AG04450 (cell line): Measurements from ENCODE around the gene MAPRE3. TPM values are rescaled to one million over a fixed set of nuclear protein-coding genes. Genes with fewer than 3 reads are reported as not detected.

Experiments used
- CTCF ChIA-PET: fragments of 300-600, 350-600 bp; formaldehyde crosslinking; extraction: SDS; loops from one replicate; lab custom pipeline; 2022; ENCODE audit warnings: antibody characterized with exemption, inconsistent platforms; lab: Charles Lee
- POLR2A ChIA-PET: fragments of 350-600 bp; formaldehyde crosslinking; extraction: SDS; loops from one replicate; lab custom pipeline; 2021; ENCODE audit warnings: antibody characterized with exemption, inconsistent platforms; lab: Yijun Ruan, JAX
- DNase-seq: peaks from one replicate; pipeline ENCODE4 v3.0.0-alpha.2; 2011; ENCODE audit warnings: low read depth, low spot score
- H3K27ac ChIP-seq: one replicate; pipeline ENCODE4 v1.5.1; 2012; ENCODE audit warnings: low read depth, low read length, control low read depth
- H3K27me3 ChIP-seq: one replicate; pipeline ENCODE4 v1.6.0; 2012; ENCODE audit warnings: low read length; ENCODE audit not compliant: control insufficient read depth, insufficient read depth
- H3K4me3 ChIP-seq: 2 replicates; pipeline ENCODE4 v1.5.1; 2011; ENCODE audit warnings: mild to moderate bottlenecking, low read depth, low read length, control low read depth
- H3K9me3 ChIP-seq: 2 replicates; pipeline ENCODE4 v1.5.1; 2012; ENCODE audit warnings: low read length; ENCODE audit not compliant: control insufficient read depth, insufficient read depth
- polyA plus RNA-seq: library from polyadenylated mRNA; depleted of rRNA; stranded (reverse); fragments of >200 nt; gene quantifications from 2 replicates; pipeline ENCODE4 v1.2.3, GENCODE V29; 2011
- TF ChIP-seq, protein P1 (sequence below): IDR thresholded peaks from 2 replicates; pipeline ENCODE4 v1.5.1; 2011; ENCODE audit warnings: low read depth, low read length, control low read depth, inconsistent platforms

The MAPRE3 gene
- polyA plus RNA-seq, 1 experiment: 16.8 TPM

DNA sequence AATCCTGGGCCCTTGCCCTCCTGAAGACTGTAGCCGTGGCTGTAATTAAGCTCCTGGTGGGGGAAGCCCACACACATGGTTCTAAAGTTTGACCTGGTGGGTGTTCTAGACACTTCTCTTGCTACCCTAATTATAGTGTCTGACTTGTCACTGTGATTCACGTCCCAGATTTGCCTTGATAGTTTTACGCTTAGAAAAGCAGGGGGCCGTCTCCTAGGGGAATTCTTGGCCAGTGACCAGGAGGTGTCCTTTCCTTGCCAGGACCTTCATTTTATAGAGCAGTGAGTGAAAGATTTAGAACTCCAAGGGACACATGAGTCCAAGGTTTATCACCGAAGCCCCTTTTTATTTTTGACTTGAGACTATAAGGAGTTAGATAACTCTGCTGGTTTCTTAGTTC, 71.3 kb downstream of the MAPRE3 start:
- ChIA-PET CTCF (interaction anchor here (0.8 kb wide), 1 partner anchor 80 kb away, joined by 5 read pairs; no protein-coding TSS in a partner anchor), POLR2A (interaction anchor here (4.2 kb wide), 1 partner anchor 9 kb away, joined by 22 read pairs; the partner anchor contains the start of gene AGBL5)
- no peaks in the 10 kb centered on the region for H3K27me3 ChIP-seq
- TF ChIP-seq, protein P1, sequence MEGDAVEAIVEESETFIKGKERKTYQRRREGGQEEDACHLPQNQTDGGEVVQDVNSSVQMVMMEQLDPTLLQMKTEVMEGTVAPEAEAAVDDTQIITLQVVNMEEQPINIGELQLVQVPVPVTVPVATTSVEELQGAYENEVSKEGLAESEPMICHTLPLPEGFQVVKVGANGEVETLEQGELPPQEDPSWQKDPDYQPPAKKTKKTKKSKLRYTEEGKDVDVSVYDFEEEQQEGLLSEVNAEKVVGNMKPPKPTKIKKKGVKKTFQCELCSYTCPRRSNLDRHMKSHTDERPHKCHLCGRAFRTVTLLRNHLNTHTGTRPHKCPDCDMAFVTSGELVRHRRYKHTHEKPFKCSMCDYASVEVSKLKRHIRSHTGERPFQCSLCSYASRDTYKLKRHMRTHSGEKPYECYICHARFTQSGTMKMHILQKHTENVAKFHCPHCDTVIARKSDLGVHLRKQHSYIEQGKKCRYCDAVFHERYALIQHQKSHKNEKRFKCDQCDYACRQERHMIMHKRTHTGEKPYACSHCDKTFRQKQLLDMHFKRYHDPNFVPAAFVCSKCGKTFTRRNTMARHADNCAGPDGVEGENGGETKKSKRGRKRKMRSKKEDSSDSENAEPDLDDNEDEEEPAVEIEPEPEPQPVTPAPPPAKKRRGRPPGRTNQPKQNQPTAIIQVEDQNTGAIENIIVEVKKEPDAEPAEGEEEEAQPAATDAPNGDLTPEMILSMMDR: no peak
- no peak overlapping the region for H3K4me3 ChIP-seq
- DNase-seq: no peak
- H3K27ac ChIP-seq: no peak overlapping the region
- H3K9me3 ChIP-seq: no peaks in the 10 kb centered on the region

DNA sequence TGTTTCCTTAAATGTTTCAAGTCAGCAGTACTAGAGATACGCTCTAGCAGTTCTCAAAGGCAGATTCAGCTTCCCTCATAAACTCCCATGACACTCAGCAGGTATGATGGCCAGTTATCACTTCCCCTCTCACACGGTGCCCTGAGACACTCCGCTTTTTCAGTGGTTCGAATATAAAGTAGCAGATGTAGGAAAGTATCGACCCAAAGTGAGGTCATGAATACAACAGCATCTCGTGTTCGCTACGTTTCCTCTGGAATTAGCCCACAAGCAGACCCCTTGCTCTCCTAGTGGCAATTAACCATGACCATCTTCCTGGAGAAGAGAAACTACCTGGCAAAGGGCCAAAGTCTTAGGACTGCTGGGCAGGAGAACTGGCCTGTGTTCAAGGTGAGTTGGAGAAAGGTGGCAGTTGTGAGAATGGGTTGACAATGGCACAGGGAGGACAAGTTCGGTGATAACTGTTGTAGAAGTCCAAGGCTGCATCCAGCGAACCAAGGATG, 71.8 kb downstream of the MAPRE3 start:
- no peaks in the 10 kb centered on the region for H3K9me3 ChIP-seq
- ChIA-PET CTCF (interaction anchor here (0.8 to 1.1 kb wide), 2 partner anchors 80 to 81 kb away, joined by 3 to 5 read pairs; no protein-coding TSS in a partner anchor), POLR2A (no interaction called here)
- no peak overlapping the region for H3K27ac ChIP-seq
- no peaks in the 10 kb centered on the region for H3K27me3 ChIP-seq
- no peak overlapping the region for H3K4me3 ChIP-seq
- no peak for DNase-seq
- TF ChIP-seq, protein P1: no peak

DNA sequence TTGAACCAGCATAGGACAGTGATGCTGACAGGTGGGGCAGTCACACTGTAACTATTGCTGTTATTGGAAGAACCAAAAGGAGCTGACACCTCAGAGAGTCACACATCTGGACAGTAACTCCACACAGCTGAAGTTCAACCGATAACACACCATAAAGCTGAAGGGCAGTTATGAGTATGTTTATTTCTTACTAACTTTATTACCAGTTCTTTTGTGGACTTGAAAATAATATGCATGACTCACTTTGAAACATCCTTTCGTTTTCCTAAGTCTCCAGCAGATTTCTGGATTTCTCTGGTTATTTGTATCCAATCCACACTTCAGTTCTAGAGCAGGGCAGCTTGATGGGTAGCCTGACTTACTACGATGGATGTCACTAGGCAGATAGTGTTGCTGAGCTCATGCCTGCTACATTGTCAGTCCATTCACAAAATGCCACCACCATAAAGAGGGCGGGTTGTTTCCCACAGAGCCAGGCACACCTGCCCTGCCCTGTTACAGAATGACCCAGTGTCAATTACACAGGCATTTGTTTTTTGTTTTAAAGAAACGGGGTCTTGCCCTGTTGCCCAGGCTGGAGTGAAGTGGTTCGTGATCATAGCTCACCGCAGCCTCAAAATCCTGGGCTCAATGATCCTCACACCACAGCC, 72.7 kb downstream of the MAPRE3 start:
- H3K27me3 ChIP-seq: no peaks in the 10 kb centered on the region
- H3K27ac ChIP-seq: peak overlapping the region; percentile 25
- no peaks in the 10 kb centered on the region for H3K9me3 ChIP-seq
- ChIA-PET POLR2A (no interaction called here), CTCF (interaction anchor here (1.1 kb wide), 2 partner anchors 9 to 81 kb away, joined by 3 read pairs; no protein-coding TSS in a partner anchor)
- DNase-seq: no peak
- no peak overlapping the region for H3K4me3 ChIP-seq
- TF ChIP-seq, protein P1: no peak

DNA sequence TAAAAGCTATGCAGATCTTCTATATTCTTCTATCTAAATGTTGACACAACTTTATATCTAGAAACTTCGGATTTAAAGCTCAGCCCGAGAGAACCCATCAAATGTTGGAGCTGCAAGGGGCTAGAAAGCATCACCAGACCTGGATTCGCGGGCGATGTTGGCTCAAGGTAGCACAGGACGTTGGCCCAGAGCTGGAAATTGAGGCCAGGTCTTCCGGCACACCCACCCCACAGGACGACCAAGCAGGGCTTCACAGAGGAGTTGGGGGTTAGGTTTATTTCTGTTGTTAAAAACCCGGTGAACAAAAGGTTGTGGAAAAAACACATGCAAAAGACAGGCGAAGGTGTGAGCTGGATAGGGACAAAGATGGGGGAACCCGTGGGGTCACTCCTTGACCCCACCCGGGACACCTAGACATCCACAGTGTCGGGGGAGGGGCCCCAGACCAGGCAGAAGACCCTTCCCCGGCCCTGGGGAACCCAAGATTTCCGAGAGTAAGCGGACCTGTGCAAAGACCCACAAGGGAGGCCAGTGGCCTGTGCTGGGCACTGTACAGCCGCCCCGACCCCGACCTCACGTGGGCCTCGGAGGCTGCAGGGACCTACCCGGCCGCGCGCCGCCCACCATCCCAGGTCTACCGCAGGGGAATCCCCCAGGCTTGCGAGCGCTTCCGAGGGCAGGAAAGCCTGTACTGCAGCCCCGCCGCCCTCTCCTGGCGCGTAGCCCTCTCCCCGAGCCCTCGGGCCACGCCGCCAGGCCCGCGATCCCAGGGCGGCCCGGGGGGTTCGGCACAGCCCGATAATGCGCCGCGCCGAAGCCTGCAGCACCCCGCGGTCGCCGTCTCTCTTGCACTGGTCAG, 79.2 kb downstream of the MAPRE3 start:
- Histone ChIP-seq H3K27ac (peak overlapping the region; percentile 70), H3K27me3 (no peaks in the 10 kb centered on the region), H3K9me3 (no peaks in the 10 kb centered on the region; the same call in 1 of the 2 replicates), H3K4me3 (peak overlapping the region; percentile 81)
- ChIA-PET POLR2A (interaction anchor here (0.8 to 7.6 kb wide), 13 partner anchors 10 to 264 kb away, joined by 3 to 53 read pairs (median 5); partner anchors contain the start of genes EMILIN1, KHK, OST4 and PREB), CTCF (interaction anchor here (1.0 to 1.2 kb wide), 4 partner anchors 32 to 88 kb away, joined by 3 to 9 read pairs (median 5); partner anchors contain the start of gene KHK)
- no peak for DNase-seq
- TF ChIP-seq, protein P1: no peak
